Urothelium cell line (cell line): Measurements from ENCODE around the gene GPATCH2.
"Not testable (repeated sequence)": the region's sequence is repeated elsewhere in the genome, so short reads cannot be mapped to it uniquely, and the experiment has no call there.

Experiments used
- DNase-seq: peaks from one replicate; pipeline ENCODE4 v3.0.0; 2011; ENCODE audit warnings: low spot score, mixed read lengths
- FAIRE-seq: peaks from 2 replicates; lab custom pipeline; 2011; peaks lifted over from hg19 to GRCh38; lab: Jason Lieb, UNC

The GPATCH2 gene

DNA sequence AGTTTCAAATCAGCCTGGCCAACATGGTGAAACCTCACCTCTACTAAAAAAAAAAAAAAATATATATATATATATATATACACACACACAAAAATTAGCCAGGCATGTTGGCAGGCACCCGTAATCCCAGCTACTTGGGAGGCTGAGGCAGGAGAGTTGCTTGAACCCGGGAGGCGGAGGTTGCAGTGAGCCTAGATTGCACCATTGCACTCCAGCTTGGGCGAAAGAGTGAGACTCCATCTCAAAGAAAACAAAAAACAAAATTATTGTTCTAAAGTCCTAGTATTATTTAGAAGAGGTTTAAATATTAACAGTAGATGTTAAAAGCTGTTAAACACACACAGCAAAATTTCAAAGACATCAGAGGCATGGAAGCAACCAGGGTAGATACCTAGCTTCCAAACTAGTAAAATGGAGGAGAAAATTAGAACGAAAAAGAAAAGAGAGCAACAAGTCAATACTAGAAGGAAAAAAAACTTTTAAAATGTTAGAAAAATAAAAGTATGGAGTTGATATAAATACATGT is 46.5 kb downstream of the GPATCH2 start:
- not testable (repeated sequence) for FAIRE-seq, DNase-seq

DNA sequence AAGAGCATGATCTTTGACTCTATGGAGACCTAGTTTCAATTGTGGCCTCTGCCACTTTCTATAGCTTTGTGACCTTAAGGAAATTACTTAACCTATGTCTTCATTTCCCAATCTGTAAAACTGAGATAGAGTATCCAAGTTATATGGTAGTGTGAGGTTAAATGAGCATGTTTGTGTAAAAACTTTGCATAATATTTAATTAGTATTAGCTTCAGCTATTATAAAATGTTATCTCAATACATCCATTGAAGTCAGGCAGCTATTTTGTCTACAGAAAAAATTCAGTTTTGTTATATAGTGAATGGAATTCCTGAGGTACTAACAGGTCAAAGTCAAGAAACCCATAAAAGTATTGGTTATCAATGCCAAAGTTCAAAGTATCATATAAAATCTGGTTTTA is 53.6 kb downstream of the GPATCH2 start:
- no peak for DNase-seq
- FAIRE-seq: no peak

DNA sequence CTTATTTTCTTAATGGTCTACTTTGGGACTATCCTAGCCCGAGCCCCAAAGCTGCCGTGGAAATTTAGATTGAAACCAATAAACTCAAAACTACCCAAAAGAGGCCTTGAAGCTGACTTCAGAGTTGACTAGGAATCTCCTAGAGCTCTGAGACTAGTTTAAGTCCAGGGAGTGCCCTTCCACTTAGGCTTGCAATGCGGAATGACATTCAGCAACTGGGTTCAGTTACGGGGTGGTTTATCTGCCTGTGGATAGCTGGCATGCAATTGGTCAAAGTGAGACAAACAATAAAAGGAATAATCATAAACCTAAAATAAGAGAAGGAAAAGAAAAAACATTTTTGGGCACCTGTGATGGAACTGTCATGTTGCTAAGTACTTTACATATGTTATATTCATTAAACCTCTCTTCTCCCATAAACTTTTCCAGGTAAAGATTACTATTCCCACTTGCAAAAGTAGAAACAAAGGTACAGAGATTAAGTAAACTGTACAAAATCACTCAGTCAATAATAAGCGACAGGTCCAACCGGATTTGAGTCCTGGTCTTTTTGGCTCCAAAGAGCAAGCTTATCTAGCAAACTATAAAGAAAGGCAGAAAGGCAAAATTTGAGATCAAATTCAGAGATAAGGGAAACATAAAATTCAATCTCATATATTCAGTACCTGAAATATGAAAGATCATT is 56.5 kb downstream of the GPATCH2 start:
- no peak for FAIRE-seq
- DNase-seq: no peak

DNA sequence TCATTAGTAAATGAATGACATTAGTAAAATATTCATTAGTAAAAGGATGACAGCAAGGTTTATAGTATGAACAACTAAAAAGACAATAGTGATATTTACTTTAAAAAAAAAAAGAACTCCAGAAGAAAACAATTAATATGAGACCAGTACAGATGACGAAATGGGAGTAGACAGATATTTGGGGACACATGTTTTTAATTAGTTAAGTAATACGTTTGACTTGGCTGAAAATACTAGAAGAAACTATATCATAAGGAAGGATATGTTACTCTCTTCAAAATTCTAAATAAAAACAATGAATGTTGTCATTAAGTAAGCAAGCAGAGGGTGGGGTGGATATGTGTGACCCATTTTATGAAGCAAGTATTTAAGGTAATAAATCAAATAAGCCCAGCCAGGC is 61.9 kb downstream of the GPATCH2 start:
- FAIRE-seq (no peak), DNase-seq (no peak)

DNA sequence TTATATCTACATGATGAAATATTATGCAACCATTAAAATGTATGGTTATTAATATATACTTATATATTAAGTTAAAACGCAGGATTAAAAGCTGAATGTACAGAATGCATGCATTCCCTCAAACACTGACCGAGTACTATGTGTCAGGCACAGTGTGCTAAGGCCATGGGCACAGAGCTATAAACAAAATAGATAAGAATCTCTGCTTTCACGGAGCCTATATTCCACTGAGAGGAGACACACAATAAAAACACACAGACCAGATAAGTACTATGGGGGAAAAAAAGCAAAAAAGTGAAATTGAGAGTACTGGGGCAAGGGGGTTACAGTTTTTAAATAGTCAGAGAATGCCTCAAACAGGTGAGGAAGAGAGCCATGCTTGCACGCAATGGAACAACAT is 62.7 kb downstream of the GPATCH2 start:
- no peak for DNase-seq
- FAIRE-seq: no peak

DNA sequence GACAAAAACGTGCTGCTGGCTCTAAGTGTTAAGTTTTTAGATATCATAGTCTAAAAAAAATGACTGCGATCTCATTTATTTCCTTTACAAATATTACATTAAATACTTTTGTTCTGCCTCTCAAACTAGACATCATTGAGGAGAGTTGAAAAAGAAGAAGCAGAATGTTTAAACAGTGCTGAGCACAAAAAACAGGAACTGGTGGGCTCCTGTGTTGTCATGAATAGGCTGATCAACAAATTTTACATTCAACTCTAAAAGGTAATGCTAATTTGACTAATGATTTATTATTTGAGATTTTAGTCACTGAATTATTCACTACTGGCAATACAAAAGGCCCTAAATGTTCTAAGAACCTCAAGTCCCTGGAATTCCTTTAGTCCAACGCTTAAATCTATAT is 66.1 kb downstream of the GPATCH2 start:
- DNase-seq (no peak), FAIRE-seq (no peak)

DNA sequence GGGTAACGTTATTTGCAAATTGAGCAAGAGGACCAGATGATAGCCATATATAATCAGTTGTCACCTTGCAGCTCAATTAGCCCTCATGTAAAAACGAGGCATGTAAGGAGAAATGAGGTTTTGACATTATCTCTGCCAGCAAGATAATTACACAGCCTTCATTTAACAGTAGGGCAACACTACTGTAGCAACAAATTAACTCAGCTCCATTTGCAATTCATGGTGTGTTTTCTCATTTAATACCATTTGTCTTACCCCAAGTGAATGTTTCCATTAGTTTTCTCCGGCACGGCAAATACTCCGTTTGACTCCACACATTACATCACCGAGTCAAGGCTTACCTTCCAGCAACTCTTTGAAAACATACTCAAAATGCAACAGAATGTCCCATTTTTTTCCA is 66.7 kb downstream of the GPATCH2 start:
- DNase-seq (no peak), FAIRE-seq (no peak)

DNA sequence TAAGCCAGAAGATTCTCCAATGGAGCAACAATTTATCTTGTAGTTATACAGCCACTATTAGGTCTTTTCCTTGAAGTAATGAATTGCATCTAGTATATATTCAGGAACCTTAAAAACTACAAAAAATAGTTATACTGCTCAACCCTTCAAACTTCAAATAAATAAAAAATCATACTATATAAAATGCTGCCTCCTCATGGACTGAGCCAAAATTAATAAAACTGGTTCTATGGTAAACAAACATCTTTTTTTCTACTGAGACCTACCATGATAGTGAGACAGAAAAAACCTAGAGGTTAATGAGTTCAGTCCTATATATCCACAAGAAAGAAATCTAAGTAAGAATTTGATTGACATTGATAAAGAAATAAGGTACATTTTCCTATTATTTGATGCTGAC is 67.7 kb downstream of the GPATCH2 start:
- DNase-seq (no peak), FAIRE-seq (no peak)

DNA sequence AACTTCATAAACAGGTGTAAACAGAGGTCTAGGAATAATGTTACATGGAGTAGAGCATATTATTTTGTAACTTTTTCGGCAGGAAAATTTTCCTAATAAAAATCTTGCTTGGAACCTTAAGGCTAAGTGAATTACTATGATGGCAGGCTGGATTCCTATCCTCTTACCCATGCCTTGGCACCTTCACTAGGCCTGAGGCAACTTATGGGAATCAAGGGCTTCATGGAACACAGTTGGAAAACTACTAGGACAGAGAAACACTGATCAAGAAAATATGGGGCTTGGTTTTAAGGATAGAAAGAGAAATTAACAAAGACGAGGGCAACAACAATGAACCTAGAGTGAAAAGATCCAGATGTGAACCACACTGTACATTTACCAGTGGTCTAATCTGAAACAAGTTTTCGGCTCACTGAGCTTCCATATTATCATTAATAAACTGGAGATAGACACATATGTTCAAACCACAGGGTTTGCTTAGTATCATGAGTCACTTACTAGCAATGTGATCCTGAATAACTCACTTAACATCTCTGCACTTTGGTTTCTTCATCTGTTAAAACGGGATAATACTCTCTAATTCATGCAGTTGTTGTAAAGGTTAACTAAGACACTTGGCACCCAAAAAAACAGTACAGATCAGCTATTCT is 68.5 kb downstream of the GPATCH2 start:
- no peak for FAIRE-seq
- peak; percentile 45 for DNase-seq

DNA sequence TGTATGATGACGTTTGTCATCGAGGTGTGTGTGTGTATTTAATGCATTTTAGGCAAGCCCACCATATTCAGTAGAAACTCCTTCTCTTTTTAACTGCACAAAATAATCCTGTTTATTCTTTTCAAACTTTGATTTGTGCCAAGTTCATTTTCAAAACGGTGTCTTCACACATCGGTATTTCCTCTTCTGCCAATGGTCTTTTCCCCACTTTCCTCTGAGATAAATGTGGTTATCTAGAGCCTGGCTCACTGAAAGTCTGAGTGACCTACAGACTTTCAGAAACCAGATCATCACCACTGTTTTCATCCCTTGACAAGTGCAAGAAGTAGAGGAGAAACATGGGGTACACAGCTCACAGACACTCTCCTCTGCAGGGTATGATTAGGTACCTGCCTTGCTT is 69.4 kb downstream of the GPATCH2 start:
- DNase-seq: peak; percentile 3
- FAIRE-seq: no peak

DNA sequence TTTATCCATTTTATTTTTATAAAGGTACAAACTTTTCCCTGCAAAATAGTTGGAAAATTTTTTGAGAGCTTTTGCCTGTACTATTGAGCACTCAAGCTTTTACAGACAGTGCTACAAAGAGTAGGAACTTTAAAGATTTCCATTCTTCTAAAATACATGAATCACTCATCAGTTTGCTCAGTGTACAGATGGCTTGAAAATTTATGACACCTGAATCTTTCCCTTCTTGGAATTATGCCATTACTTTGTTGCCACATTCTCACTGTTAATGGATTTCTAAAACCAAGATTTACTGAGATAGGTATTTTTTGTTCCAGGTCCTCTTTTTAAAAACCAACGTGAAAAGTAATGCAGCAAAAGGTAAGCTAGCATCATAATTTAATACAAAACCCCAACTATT is 76.0 kb downstream of the GPATCH2 start:
- FAIRE-seq: no peak

DNA sequence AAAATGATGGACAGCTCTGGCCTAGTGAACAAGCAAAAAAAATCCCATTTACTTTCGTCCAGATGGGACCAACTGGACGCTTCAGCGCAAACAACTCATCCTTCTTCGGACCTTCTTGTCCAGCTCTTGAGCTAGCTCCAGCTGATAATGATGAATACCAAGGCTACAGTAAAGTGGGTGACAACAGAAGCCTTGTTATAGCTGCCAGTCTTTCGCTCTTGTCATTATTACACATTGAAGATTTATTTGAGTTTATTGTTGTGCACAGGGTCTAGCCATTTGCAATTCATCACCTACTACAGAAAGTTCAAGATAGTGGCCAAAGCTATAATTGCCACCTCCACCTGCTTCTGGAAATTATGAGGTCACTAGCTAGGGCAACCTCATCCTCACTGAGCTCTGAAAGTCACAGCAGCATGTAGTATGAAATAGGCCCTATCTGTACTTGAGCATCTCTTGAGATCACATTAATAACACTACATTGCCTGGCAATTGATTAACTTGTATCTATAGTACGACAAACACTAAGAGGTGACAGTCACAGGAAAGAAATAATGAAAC is 76.9 kb downstream of the GPATCH2 start:
- FAIRE-seq: no peak

More for the DNA sequence above, 76.0 kb downstream of the GPATCH2 start:
- no peak for DNase-seq

DNA sequence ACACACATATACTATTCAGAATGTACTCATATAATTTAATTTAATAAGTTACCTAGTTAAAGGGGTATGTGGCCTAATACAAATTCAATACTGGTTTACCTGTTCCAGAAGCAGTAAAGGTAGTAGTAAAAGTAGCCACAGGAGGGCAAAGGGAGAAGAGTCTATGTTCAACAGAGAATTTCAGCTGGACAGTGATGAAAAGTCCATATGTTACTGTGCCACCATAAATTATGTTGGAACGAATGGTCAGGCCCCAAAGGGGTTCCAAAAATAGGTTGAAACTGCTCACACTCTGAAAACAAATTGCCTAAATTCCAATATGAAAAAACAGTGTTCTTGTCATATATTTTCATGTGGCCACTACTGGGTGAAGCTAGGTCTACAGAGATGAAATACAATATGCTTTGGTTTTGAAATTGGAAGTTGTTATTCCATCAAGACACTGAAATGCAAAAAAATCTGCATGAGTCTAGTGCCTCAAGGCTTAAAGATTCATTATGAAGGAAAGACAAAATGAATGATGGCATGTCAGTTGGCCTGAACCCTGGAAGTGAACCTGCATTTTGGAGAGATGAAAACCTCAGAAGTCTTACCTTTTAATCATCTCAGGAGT is 78.4 kb downstream of the GPATCH2 start:
- DNase-seq (no peak), FAIRE-seq (no peak)

More for the DNA sequence above, 76.9 kb downstream of the GPATCH2 start:
- no peak for DNase-seq

DNA sequence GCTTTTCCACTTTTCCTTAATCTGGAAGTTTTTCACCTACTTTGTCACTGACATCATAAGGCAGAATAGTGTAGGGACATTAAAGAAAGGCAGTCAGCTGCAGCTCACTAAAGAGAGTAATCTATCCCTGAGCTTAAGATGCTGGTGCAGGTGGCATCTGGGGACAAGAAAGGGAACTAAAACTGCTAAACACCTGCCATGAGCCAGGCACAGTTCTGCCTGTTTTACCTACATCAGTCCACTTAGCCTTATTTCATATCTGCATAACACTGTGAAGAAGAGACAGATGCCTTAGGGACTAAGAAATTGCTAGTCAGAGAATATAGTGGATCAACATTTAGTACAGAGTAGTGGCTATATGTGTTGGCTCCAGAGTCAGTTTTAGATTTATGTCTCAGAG is 88.1 kb downstream of the GPATCH2 start:
- no peak for FAIRE-seq

DNA sequence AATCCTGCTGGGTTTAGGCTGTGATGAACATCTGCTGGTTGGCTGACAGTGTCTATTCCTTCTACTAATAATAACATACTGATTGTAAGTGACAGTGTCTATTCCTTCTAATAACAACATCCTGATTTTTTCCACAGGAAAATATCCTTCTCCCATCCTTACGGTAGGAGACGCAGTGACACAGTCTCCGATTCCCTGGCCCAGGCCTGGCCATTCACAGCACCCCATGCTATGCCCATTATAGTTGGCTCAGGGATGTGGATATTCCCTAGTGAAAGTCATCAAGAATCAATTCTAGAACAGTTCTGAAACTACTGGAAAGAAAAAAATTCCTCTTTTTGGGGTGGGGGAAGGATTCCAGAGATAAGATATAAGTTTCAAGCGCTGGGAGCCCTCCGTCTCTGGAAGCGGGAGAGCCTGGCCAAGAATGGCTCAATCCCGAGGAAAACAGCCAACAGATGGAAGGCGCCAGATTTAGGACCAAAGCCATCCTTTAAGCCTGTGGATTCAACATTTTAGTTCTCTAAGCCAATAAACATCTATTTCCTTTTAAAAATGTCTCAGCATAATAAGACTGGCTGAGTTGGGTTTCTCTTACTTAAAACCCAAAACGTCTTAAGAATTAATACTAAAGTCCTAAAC is 88.6 kb downstream of the GPATCH2 start:
- FAIRE-seq: no peak
- DNase-seq: no peak

More for the DNA sequence above, 88.1 kb downstream of the GPATCH2 start:
- DNase-seq: no peak

DNA sequence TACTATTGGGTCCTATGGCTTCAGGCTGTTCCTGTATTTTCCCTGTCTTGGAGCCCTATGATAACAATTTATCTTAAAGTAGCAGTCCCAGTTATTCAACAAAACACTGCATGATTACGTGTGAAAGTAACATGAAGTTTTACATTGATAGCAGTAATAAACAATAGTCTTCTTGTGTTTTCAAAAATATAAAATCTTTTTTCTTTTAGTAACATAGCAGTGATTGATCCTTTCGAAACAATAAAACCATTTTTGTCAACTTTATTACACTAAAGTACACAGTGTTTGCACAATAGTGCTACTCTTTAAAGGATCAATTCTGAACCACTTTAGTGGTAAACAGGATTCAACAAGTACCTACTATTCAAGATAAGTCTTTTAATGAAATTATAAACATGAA is 90.6 kb downstream of the GPATCH2 start:
- no peak for DNase-seq
- FAIRE-seq: no peak

DNA sequence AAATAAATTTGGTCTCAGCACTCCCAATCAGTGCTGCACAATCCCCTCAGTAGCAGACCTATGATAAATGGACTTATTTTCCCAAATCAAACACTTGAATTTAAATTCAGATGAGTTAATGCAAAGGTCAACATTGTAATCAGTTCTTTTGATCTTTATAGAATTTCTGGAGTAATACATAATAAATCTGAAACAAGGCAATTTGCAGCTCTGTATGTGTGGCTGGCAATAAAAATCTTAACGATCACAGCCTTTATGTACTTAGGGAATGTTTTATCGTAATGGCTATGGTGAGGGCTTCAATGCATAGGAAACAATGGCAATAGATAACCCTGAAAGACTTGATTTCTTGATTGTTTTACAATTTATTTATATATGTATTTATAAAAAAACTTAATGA is 91.4 kb downstream of the GPATCH2 start:
- FAIRE-seq (no peak), DNase-seq (no peak)

DNA sequence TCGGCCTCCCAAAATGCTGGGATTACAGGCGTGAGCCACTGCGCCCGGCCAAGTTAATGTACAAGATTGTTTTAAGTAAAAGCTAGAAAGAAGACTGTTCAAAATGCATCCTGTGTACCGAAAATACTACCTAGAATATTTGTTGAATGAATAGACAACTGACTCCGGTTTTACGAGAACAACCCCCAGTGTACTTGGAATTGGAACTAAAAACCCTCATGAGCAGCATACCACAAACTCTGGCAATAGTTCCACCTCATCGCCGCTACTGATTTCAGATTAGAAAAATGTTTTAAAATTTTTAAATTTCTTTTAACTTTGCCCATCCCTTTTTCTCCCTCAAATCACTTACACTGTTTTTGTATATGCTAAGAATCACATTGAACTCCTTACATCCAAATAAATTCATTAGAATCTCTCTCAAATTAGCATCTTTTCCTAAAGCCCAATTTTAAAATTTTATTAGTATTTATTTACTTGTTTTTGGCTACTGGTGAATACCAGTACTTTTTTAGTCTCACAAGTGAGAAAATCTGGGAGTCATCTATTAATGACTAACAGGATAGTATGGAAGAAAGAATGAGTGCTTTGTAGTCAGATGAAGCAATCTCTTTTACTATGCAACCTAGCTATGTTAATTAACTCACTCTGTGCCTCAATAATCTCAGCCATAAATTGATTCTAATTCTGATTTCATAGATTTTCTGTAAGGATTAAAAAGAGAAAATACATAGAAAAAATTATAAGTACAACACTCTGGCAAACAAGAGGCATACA is 95.1 kb downstream of the GPATCH2 start:
- FAIRE-seq (no peak), DNase-seq (no peak)

DNA sequence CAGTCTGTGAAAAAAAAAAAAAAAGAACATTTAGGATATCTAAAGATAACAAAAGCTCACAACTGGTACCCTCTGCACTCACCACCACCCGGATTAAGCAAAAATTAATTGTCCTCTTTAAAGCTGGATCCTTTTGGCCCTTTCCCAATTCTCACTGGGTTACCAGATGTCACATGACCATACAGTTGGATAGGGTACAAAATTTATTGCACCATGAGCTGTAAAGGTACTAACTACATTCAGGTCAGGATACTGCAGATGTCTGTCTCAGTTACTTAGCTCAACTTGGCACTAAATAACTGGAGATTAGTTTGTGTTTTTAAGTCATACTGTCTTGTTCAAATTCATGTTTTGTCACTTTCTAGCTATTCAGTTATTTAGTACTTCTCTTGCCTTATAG is 96.3 kb downstream of the GPATCH2 start:
- DNase-seq (no peak), FAIRE-seq (no peak)

DNA sequence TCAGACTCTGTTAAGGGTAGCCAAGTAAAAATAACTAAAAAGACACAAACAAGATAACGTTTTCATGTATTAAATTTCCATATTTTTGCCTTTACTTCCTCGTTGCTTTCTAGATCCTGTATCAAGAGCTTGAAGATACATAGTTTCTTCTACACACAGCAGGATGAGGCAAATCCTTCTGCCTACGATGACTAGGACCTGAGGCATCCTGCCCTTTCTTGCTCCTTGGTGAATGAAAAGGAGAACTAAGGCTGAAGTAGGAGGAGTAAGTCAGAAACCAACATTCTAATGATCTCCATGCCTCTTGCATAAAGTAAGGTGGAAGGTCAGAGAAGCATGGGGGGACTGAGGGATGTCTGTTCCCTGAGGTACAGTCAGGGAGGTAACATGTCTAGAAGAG is 102.6 kb downstream of the GPATCH2 start:
- DNase-seq (no peak), FAIRE-seq (no peak)
